ENCODE results near the gene RAPGEF5. TPM values are rescaled to one million over a fixed set of nuclear protein-coding genes. Genes with fewer than 3 reads are reported as not detected.

Gene RAPGEF5
- polyA plus RNA-seq, 1 donor (not counting 4 experiments of a cell fraction or from before 2014, with no cell fraction given) = 2.1 TPM

- dilution Hi-C loops (cut with MboI; ENCODE audit: extremely low pct_ligation_motif_present, low sequenced_read_pairs) = no loop called here
- Histone ChIP-seq H2AFZ (ENCODE audit: control insufficient read depth, low read length) (no peak overlapping the region), H3K9me3 (ENCODE audit: control insufficient read depth, low read depth, low read length) (no peaks in the 10 kb centered on the region), H4K20me1 (ENCODE audit: control insufficient read depth, extremely low read depth, insufficient read depth, low read length) (no peaks in the 10 kb centered on the region), H3K4me3 (ENCODE audit: control insufficient read depth in 2 of 3, extremely low read depth in 1 of 3, insufficient read depth in 2 of 3, low read depth in 1 of 3, low read length in 3 of 3) (no peak overlapping the region), H3K4me2 (ENCODE audit: control insufficient read depth, extremely low read depth, insufficient read depth, low read depth, low read length) (no peak overlapping the region), H3K27me3 (ENCODE audit: control insufficient read depth, extremely low read depth, insufficient read depth, low read length) (no peaks in the 10 kb centered on the region), H3K79me2 (ENCODE audit: control insufficient read depth, insufficient read depth, low read length) (peaks cover 3% of the 10 kb centered on the region), H3K4me1 (ENCODE audit: control insufficient read depth, extremely low read depth, insufficient read depth, low read length) (peaks cover 18% of the 10 kb centered on the region), H3K9me1 (ENCODE audit: control insufficient read depth, extremely low read depth, insufficient read depth, low read length) (no peaks in the 10 kb centered on the region), H3K9ac (ENCODE audit: control insufficient read depth, extremely low read depth, insufficient read depth, low read length) (no peak overlapping the region), H3K36me3 (ENCODE audit: control insufficient read depth in 2 of 2, extremely low read depth in 1 of 2, insufficient read depth in 2 of 2, low read length in 2 of 2) (no peaks in the 10 kb centered on the region), H3K27ac (ENCODE audit: control insufficient read depth, insufficient read depth, low read length) (no peak overlapping the region)
- FAIRE-seq = no peak
- no peak for DNase-seq (ENCODE audit: low read depth, low spot score)
- TF ChIP-seq CTCF (optimal IDR thresholded peaks at IDR 0.05 in 1 of 3, IDR thresholded peaks at IDR 0.05 in 1 of 3, conservative IDR thresholded peaks at IDR 0.05 in 1 of 3; ENCODE audit: extremely low read depth in 1 of 3, insufficient read depth in 2 of 3, low read length in 3 of 3) (no peak), EZH2 (IDR thresholded peaks at IDR 0.05; ENCODE audit: low read length) (no peak)
Measured at GRCh38 chr7:22344655-22345054, 12.3 kb downstream of the RAPGEF5 start.

DNA sequence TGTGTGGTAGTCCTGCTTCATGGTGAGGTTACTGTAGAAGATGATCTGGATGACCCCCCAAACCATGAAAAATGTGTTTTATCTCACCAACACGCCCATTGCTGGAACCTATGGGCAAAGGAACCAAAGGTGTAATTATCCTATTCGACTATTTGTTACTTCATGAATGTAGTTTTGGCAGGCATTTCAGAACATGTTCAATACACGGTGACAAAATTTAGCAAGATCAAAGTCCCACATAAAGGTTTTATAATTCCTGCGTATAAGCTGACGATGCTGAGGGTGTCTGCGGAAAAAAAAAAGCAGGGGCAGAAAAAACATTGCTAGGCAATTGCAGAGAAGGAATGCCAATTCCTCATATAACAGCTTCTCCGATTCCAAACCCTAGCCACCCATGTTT, 13.3 kb downstream of the RAPGEF5 start:
- Histone ChIP-seq H3K9me3 (ENCODE audit: control insufficient read depth, low read depth, low read length) (no peaks in the 10 kb centered on the region), H3K4me3 (ENCODE audit: control insufficient read depth in 2 of 3, extremely low read depth in 1 of 3, insufficient read depth in 2 of 3, low read depth in 1 of 3, low read length in 3 of 3) (no peak overlapping the region), H4K20me1 (ENCODE audit: control insufficient read depth, extremely low read depth, insufficient read depth, low read length) (no peaks in the 10 kb centered on the region), H3K4me2 (ENCODE audit: control insufficient read depth, extremely low read depth, insufficient read depth, low read depth, low read length) (no peak overlapping the region), H3K36me3 (ENCODE audit: control insufficient read depth in 2 of 2, extremely low read depth in 1 of 2, insufficient read depth in 2 of 2, low read length in 2 of 2) (no peaks in the 10 kb centered on the region), H3K27me3 (ENCODE audit: control insufficient read depth, extremely low read depth, insufficient read depth, low read length) (no peaks in the 10 kb centered on the region), H3K9ac (ENCODE audit: control insufficient read depth, extremely low read depth, insufficient read depth, low read length) (no peak overlapping the region), H3K9me1 (ENCODE audit: control insufficient read depth, extremely low read depth, insufficient read depth, low read length) (no peaks in the 10 kb centered on the region), H3K4me1 (ENCODE audit: control insufficient read depth, extremely low read depth, insufficient read depth, low read length) (peaks cover 18% of the 10 kb centered on the region), H2AFZ (ENCODE audit: control insufficient read depth, low read length) (no peak overlapping the region), H3K27ac (ENCODE audit: control insufficient read depth, insufficient read depth, low read length) (no peak overlapping the region), H3K79me2 (ENCODE audit: control insufficient read depth, insufficient read depth, low read length) (peaks cover 3% of the 10 kb centered on the region)
- no peak for FAIRE-seq
- DNase-seq (ENCODE audit: low read depth, low spot score) = no peak
- TF ChIP-seq EZH2 (IDR thresholded peaks at IDR 0.05; ENCODE audit: low read length) (no peak), CTCF (optimal IDR thresholded peaks at IDR 0.05 in 1 of 3, IDR thresholded peaks at IDR 0.05 in 1 of 3, conservative IDR thresholded peaks at IDR 0.05 in 1 of 3; ENCODE audit: extremely low read depth in 1 of 3, insufficient read depth in 2 of 3, low read length in 3 of 3) (no peak)
- dilution Hi-C loops (cut with MboI; ENCODE audit: extremely low pct_ligation_motif_present, low sequenced_read_pairs) = no loop called here

Measured in keratinocyte (primary cell).